Natural killer cell (primary cell): ENCODE results near the gene CHTF8. TPM values are rescaled to one million over a fixed set of nuclear protein-coding genes. Genes with fewer than 3 reads are reported as not detected.

Experiments used
- ATAC-seq, 3 donors: fragments of 150-1000 bp in 2 of 3; fragments of 200-7000 bp in 1 of 3; cut with Tn5 transposase; 1 replicate in 1 of 3; 2 replicates in 2 of 3; pipeline ENCODE4 v1.10.0; 2021; ENCODE audit warnings: mild to moderate bottlenecking in 2 of 3, moderate library complexity in 2 of 3
- DNase-seq, 2 donors: peaks; one replicate each; pipeline versions ENCODE4 v3.0.0 to v3.0.0-alpha.2; 2013 to 2021; ENCODE audit warnings: mixed read lengths in 1 of 2
- H3K27ac ChIP-seq: one replicate; pipeline ENCODE4 v1.5.1; 2013; ENCODE audit warnings: mild to moderate bottlenecking, low read length
- H3K27me3 ChIP-seq: one replicate; pipeline ENCODE4 v1.6.1; 2013; ENCODE audit warnings: low read length; ENCODE audit not compliant: control insufficient read depth, insufficient read depth
- H3K36me3 ChIP-seq: one replicate; pipeline ENCODE4 v1.6.1; 2013; ENCODE audit warnings: low read length; ENCODE audit not compliant: control insufficient read depth, insufficient read depth
- H3K4me1 ChIP-seq: one replicate; pipeline ENCODE4 v1.6.1; 2013; ENCODE audit warnings: low read length; ENCODE audit not compliant: control insufficient read depth, insufficient read depth
- H3K4me3 ChIP-seq: one replicate; pipeline ENCODE4 v1.5.1; 2013; ENCODE audit warnings: low read length
- H3K9me3 ChIP-seq: one replicate; pipeline ENCODE4 v1.6.1; 2013; ENCODE audit warnings: low read length; ENCODE audit not compliant: control insufficient read depth, insufficient read depth
- H3K27ac Mint-ChIP-seq, 2 donors: one replicate each; pipeline ENCODE4 v1.8.0; 2022; ENCODE audit warnings: mild to moderate bottlenecking in 2 of 2, mixed read lengths in 2 of 2, moderate library complexity in 1 of 2
- H3K27me3 Mint-ChIP-seq, 2 donors: one replicate each; pipeline ENCODE4 v1.8.0; 2022; ENCODE audit warnings: low read depth in 2 of 2, mixed read lengths in 2 of 2
- H3K36me3 Mint-ChIP-seq: one replicate; pipeline ENCODE4 v1.8.0; 2022; ENCODE audit warnings: mixed read lengths
- H3K4me1 Mint-ChIP-seq, 2 donors: one replicate each; pipeline ENCODE4 v1.8.0; 2022; ENCODE audit warnings: mixed read lengths in 2 of 2
- H3K4me3 Mint-ChIP-seq: one replicate; pipeline ENCODE4 v1.8.0; 2022; ENCODE audit warnings: mild to moderate bottlenecking, moderate library complexity, mixed read lengths
- H3K9me3 Mint-ChIP-seq, 2 donors: one replicate each; pipeline ENCODE4 v1.8.0; 2022; ENCODE audit warnings: mixed read lengths in 2 of 2
- WGBS: methylation state at CpG from one replicate; pipeline ENCODE4 v1.1.7; 2013; ENCODE audit warnings: missing lambda C conversion rate; ENCODE audit not compliant: insufficient coverage; 5-methylcytosine and 5-hydroxymethylcytosine counted together
- intact Hi-C: fragments of 100-400 bp; cut with micrococcal nuclease; formaldehyde crosslinking; loops from one replicate; pipeline ENCODE4 v1.14.2; 2022
- total RNA-seq, 4 donors: library from RNA; stranded (reverse); fragments of 120-200 nt in 1 of 4; gene quantifications; one replicate each; pipeline versions ENCODE4 v1.2.3 to v1.2.4, GENCODE V29; 2013 to 2022
- TF ChIP-seq, protein P1 (sequence below): fragments of 200-600 bp; IDR thresholded peaks from one replicate; pipeline ENCODE4 v1.8.0; 2022; ENCODE audit warnings: antibody characterized with exemption

The CHTF8 gene
- total RNA-seq, 3 donors from 2014 or later (not counting 1 experiment from before 2014, with no cell fraction given) = 45.7 to 76.5 (median 74.2) TPM

DNA sequence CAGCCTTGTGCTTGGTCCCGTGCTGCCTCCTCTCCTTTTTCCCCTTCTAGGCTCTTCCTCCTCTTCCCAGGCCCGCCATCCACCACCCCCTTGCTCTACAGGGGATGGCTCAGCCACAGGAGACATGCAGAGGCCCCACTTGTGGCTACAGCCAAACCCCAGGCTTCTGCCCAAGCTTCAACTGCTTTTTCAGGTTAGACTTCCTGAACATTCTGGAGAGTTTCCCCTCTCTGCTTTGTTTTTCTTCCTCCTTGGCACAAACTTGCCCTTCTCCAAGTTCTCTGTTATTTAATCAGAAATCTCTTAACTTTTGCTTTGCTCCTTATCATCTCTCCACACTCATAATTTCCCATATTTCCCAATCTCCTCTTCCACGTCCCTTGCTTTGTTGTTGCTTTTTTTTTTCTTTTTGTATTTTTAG, 45.2 kb downstream of the CHTF8 start:
- Histone ChIP-seq H3K4me1 (no peaks in the 10 kb centered on the region), H3K27ac (no peak overlapping the region), H3K36me3 (peaks cover 5% of the 10 kb centered on the region), H3K4me3 (no peak overlapping the region), H3K27me3 (no peaks in the 10 kb centered on the region), H3K9me3 (no peaks in the 10 kb centered on the region)
- Mint-ChIP-seq H3K36me3 (no peaks in the 10 kb centered on the region), H3K27me3 (no peaks in the 10 kb centered on the region), H3K9me3 (no peaks in the 10 kb centered on the region), H3K27ac (no peak overlapping the region), H3K4me3 (no peak overlapping the region), H3K4me1 (no peaks in the 10 kb centered on the region)
- 29% methylated on average over 3 of the region's 3 CpGs for WGBS
- no peak for ATAC-seq
- DNase-seq = no peak
- TF ChIP-seq, protein P1, sequence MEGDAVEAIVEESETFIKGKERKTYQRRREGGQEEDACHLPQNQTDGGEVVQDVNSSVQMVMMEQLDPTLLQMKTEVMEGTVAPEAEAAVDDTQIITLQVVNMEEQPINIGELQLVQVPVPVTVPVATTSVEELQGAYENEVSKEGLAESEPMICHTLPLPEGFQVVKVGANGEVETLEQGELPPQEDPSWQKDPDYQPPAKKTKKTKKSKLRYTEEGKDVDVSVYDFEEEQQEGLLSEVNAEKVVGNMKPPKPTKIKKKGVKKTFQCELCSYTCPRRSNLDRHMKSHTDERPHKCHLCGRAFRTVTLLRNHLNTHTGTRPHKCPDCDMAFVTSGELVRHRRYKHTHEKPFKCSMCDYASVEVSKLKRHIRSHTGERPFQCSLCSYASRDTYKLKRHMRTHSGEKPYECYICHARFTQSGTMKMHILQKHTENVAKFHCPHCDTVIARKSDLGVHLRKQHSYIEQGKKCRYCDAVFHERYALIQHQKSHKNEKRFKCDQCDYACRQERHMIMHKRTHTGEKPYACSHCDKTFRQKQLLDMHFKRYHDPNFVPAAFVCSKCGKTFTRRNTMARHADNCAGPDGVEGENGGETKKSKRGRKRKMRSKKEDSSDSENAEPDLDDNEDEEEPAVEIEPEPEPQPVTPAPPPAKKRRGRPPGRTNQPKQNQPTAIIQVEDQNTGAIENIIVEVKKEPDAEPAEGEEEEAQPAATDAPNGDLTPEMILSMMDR = no peak
- intact Hi-C loops = no loop called here

DNA sequence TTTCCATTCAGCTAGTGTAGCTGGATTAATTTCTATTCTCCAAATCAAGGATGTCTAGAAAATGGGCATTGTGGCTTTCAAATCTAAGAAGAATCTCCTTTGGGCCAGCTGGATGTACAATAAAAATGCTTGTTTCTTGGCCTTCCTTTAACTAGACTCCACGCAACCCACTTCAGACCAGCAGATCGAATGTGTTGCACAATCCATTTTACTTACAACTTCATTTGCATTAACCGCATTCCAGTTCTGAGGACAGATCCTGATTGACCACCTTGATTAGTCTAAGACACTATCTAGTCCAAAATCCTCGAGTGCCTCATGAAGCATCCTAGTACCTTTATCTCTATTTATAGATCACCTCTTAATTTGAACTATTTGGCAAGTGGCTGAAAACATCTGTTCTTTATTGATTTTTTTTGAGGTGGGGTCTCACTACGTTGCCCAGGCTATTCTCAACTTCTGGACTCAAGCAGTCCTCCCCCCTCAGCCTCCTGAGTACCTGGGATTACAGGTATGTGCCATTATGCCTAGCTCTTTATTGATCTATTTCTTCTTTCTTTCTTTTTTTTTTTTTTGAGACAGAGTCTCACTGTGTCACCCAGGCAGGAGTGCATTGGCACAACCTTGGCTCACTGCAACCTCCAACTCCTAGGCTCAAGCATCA, 47.2 kb downstream of the CHTF8 start:
- peaks cover 5% of the 10 kb centered on the region for H3K36me3 ChIP-seq
- no peak overlapping the region for H3K27ac ChIP-seq
- Mint-ChIP-seq H3K4me1 (no peaks in the 10 kb centered on the region), H3K27ac (no peak overlapping the region), H3K4me3 (no peak overlapping the region), H3K36me3 (no peaks in the 10 kb centered on the region), H3K27me3 (no peaks in the 10 kb centered on the region), H3K9me3 (no peaks in the 10 kb centered on the region)
- H3K4me3 ChIP-seq = no peak overlapping the region
- H3K4me1 ChIP-seq = no peaks in the 10 kb centered on the region
- DNase-seq (no peak), ATAC-seq (no peak)
- TF ChIP-seq, protein P1 = no peak
- intact Hi-C loops = no loop called here
- no peaks in the 10 kb centered on the region for H3K27me3 ChIP-seq
- 91% methylated on average over 5 of the region's 5 CpGs for WGBS
- H3K9me3 ChIP-seq = no peaks in the 10 kb centered on the region

DNA sequence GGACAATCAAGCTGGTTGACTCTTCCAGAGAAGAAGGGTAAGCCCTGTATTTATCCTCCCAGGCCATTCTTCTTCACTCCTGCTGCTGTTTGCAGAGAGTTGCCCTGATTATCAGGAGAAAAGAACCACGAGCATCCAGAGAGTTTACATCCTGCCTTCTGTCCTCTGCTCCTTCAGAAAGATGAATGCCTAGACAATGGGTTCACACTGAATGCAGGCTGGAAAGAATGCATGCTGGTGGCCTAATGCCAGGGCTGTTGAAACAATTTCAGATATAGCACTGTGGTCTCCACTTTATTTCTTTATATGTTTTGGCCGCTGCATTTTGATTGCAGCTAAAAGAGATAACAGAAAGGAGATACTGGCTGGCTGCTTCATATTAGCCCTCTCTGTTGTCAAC, 48.1 kb downstream of the CHTF8 start:
- intact Hi-C loops = no loop called here
- Mint-ChIP-seq H3K27me3 (no peaks in the 10 kb centered on the region), H3K9me3 (no peaks in the 10 kb centered on the region), H3K4me1 (no peaks in the 10 kb centered on the region), H3K4me3 (no peak overlapping the region), H3K36me3 (no peaks in the 10 kb centered on the region), H3K27ac (no peak overlapping the region)
- no peak overlapping the region for H3K4me3 ChIP-seq
- no peak overlapping the region for H3K27ac ChIP-seq
- DNase-seq (no peak), ATAC-seq (no peak)
- H3K4me1 ChIP-seq = no peaks in the 10 kb centered on the region
- TF ChIP-seq, protein P1 = no peak
- peaks cover 5% of the 10 kb centered on the region for H3K36me3 ChIP-seq
- H3K9me3 ChIP-seq = no peaks in the 10 kb centered on the region
- H3K27me3 ChIP-seq = no peaks in the 10 kb centered on the region
- 87% methylated on average over 2 of the region's 2 CpGs for WGBS
